RKO (cell line): ENCODE data around the gene POLDIP3.
A peak's percentile ranks its signal among the peaks of the same experiment; 100 is the strongest.

Source experiments
- DNase-seq: peaks from one replicate; pipeline ENCODE4 v3.0.0-alpha.2; 2016; ENCODE audit warnings: low spot score

Gene POLDIP3

GRCh38 chr22:42642806-42643633, 28.3 kb upstream of the POLDIP3 start:
- no peak for DNase-seq

- no peak for DNase-seq
Measured at GRCh38 chr22:42641801-42642413, 27.2 kb upstream of the POLDIP3 start.

GRCh38 chr22:42639541-42640241, 25.0 kb upstream of the POLDIP3 start:
- DNase-seq: no peak

GRCh38 chr22:42637555-42637954, 22.9 kb upstream of the POLDIP3 start:
- DNase-seq: no peak

GRCh38 chr22:42636506-42636905, 21.8 kb upstream of the POLDIP3 start:
- no peak for DNase-seq

- DNase-seq: peak; percentile 60
Measured at GRCh38 chr22:42635531-42635930, 20.8 kb upstream of the POLDIP3 start.

- DNase-seq: no peak
Measured at GRCh38 chr22:42633013-42633412, 18.3 kb upstream of the POLDIP3 start.

- no peak for DNase-seq
Measured at GRCh38 chr22:42632096-42632495, 17.4 kb upstream of the POLDIP3 start.

GRCh38 chr22:42630901-42631602, 16.4 kb upstream of the POLDIP3 start:
- DNase-seq: no peak

GRCh38 chr22:42630211-42630610, 15.5 kb upstream of the POLDIP3 start:
- no peak for DNase-seq

GRCh38 chr22:42627981-42628380, 13.3 kb upstream of the POLDIP3 start:
- no peak for DNase-seq

- DNase-seq: no peak
Measured at GRCh38 chr22:42626951-42627625, 12.4 kb upstream of the POLDIP3 start.

- DNase-seq: no peak
Measured at GRCh38 chr22:42626431-42626830, 11.7 kb upstream of the POLDIP3 start.

- no peak for DNase-seq
Measured at GRCh38 chr22:42625416-42625815, 10.7 kb upstream of the POLDIP3 start.

GRCh38 chr22:42624551-42625106, 9.9 kb upstream of the POLDIP3 start:
- no peak for DNase-seq

- no peak for DNase-seq
Measured at GRCh38 chr22:42623756-42624441, 9.2 kb upstream of the POLDIP3 start.

GRCh38 chr22:42623301-42623751, 8.6 kb upstream of the POLDIP3 start:
- DNase-seq: no peak

GRCh38 chr22:42622061-42622710, 7.5 kb upstream of the POLDIP3 start:
- no peak for DNase-seq

GRCh38 chr22:42621505-42622002, 6.9 kb upstream of the POLDIP3 start:
- DNase-seq: no peak

GRCh38 chr22:42620084-42620483, 5.4 kb upstream of the POLDIP3 start:
- DNase-seq: no peak
